RWPE2 (cell line): ENCODE measurements around the gene TMCC3.

Source experiments
- ATAC-seq: fragments of 200-7000 bp; cut with Tn5 transposase; 3 replicates; pipeline ENCODE4 v1.9.1; 2021; ENCODE audit warnings: low read depth
- DNase-seq: peaks from one replicate; pipeline ENCODE4 v3.0.0-alpha.2; 2020; ENCODE audit warnings: low spot score
- H3K27ac ChIP-seq: fragments of 450-650 bp; 2 replicates; pipeline ENCODE4 v1.5.1; 2017; ENCODE audit warnings: mild to moderate bottlenecking; ENCODE audit not compliant: poor library complexity, severe bottlenecking
- H3K27me3 ChIP-seq: fragments of 250-450 bp; sonication (Bioruptor Pico); 2 replicates; pipeline ENCODE4 v1.5.1; 2021; ENCODE audit warnings: mild to moderate bottlenecking, moderate library complexity; ENCODE audit not compliant: insufficient read depth, poor library complexity, severe bottlenecking
- H3K36me3 ChIP-seq: fragments of 250-450 bp; sonication (Bioruptor Pico); 2 replicates; pipeline ENCODE4 v1.5.1; 2020; ENCODE audit warnings: low read depth, mild to moderate bottlenecking, moderate library complexity
- H3K4me1 ChIP-seq: fragments of 250-450 bp; sonication (Bioruptor Pico); 2 replicates; pipeline ENCODE4 v1.5.1; 2021; ENCODE audit warnings: mild to moderate bottlenecking, moderate library complexity; ENCODE audit not compliant: insufficient read depth, poor library complexity, severe bottlenecking
- H3K4me3 ChIP-seq: fragments of 250-450 bp; sonication (Bioruptor Pico); 2 replicates; pipeline ENCODE4 v1.5.1; 2021; ENCODE audit warnings: mild to moderate bottlenecking, moderate library complexity; ENCODE audit not compliant: severe bottlenecking
- H3K9me3 ChIP-seq: fragments of 250-450 bp; sonication (Bioruptor Pico); 2 replicates; pipeline ENCODE4 v1.5.1; 2021; ENCODE audit warnings: mild to moderate bottlenecking, moderate library complexity; ENCODE audit not compliant: severe bottlenecking
- CTCF ChIP-seq: fragments of 450-650 bp; IDR thresholded peaks from one replicate; pipeline ENCODE4 v1.5.1; 2017; ENCODE audit warnings: mild to moderate bottlenecking, moderate library complexity; ENCODE audit not compliant: poor library complexity, severe bottlenecking

The TMCC3 gene

GRCh38 chr12:94560431-94561221 is 89.7 kb downstream of the TMCC3 start:
- Histone ChIP-seq H3K27me3 (no peaks in the 10 kb centered on the region), H3K4me3 (no peak overlapping the region), H3K4me1 (peaks cover 28% of the 10 kb centered on the region), H3K36me3 (no peaks in the 10 kb centered on the region), H3K27ac (peak overlapping the region; percentile 48), H3K9me3 (no peaks in the 10 kb centered on the region)
- ATAC-seq (peak; percentile 98), DNase-seq (peak; percentile 94)
- no peak for TF ChIP-seq CTCF

- no peak for TF ChIP-seq CTCF
- Histone ChIP-seq H3K27me3 (no peaks in the 10 kb centered on the region), H3K4me1 (peaks cover 28% of the 10 kb centered on the region), H3K4me3 (no peak overlapping the region), H3K36me3 (no peaks in the 10 kb centered on the region), H3K27ac (no peak overlapping the region), H3K9me3 (no peaks in the 10 kb centered on the region)
- DNase-seq (no peak), ATAC-seq (no peak)
Observed at GRCh38 chr12:94558612-94559011, 91.7 kb downstream of the TMCC3 start.

GRCh38 chr12:94557746-94558295 is 92.5 kb downstream of the TMCC3 start:
- H3K4me1 ChIP-seq = peaks cover 34% of the 10 kb centered on the region
- H3K27me3 ChIP-seq = no peaks in the 10 kb centered on the region
- DNase-seq (no peak), ATAC-seq (no peak)
- no peaks in the 10 kb centered on the region for H3K36me3 ChIP-seq
- no peak overlapping the region for H3K27ac ChIP-seq
- no peak for TF ChIP-seq CTCF
- H3K9me3 ChIP-seq = no peaks in the 10 kb centered on the region
- no peak overlapping the region for H3K4me3 ChIP-seq

GRCh38 chr12:94555687-94556086 is 94.7 kb downstream of the TMCC3 start:
- Histone ChIP-seq H3K4me1 (peaks cover 22% of the 10 kb centered on the region), H3K36me3 (no peaks in the 10 kb centered on the region), H3K9me3 (no peaks in the 10 kb centered on the region), H3K4me3 (no peak overlapping the region), H3K27me3 (no peaks in the 10 kb centered on the region), H3K27ac (no peak overlapping the region)
- ATAC-seq (no peak), DNase-seq (no peak)
- TF ChIP-seq CTCF = no peak

GRCh38 chr12:94553875-94554274 is 96.5 kb downstream of the TMCC3 start:
- Histone ChIP-seq H3K4me1 (peaks cover 12% of the 10 kb centered on the region), H3K36me3 (no peaks in the 10 kb centered on the region), H3K9me3 (no peaks in the 10 kb centered on the region), H3K27ac (peak overlapping the region; percentile 47), H3K4me3 (no peak overlapping the region), H3K27me3 (no peaks in the 10 kb centered on the region)
- no peak for TF ChIP-seq CTCF
- DNase-seq = no peak
- ATAC-seq = no peak
